ENCODE results near the gene FOLR2.

DNA sequence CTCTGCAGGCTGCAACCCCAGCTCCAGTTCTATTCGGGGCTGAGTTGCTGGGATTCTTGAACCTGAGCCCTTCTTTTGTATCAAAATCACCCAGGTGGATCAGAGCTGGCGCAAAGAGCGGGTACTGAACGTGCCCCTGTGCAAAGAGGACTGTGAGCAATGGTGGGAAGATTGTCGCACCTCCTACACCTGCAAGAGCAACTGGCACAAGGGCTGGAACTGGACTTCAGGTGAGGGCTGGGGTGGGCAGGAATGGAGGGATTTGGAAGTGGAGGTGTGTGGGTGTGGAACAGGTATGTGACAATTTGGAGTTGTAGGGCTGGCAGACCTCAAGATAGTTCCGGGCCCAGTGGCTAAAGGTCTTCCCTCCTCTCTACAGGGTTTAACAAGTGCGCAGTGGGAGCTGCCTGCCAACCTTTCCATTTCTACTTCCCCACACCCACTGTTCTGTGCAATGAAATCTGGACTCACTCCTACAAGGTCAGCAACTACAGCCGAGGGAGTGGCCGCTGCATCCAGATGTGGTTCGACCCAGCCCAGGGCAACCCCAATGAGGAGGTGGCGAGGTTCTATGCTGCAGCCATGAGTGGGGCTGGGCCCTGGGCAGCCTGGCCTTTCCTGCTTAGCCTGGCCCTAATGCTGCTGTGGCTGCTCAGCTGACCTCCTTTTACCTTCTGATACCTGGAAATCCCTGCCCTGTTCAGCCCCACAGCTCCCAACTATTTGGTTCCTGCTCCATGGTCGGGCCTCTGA, 20.9 kb upstream of the FOLR2 start:
- TF ChIP-seq, protein P1, sequence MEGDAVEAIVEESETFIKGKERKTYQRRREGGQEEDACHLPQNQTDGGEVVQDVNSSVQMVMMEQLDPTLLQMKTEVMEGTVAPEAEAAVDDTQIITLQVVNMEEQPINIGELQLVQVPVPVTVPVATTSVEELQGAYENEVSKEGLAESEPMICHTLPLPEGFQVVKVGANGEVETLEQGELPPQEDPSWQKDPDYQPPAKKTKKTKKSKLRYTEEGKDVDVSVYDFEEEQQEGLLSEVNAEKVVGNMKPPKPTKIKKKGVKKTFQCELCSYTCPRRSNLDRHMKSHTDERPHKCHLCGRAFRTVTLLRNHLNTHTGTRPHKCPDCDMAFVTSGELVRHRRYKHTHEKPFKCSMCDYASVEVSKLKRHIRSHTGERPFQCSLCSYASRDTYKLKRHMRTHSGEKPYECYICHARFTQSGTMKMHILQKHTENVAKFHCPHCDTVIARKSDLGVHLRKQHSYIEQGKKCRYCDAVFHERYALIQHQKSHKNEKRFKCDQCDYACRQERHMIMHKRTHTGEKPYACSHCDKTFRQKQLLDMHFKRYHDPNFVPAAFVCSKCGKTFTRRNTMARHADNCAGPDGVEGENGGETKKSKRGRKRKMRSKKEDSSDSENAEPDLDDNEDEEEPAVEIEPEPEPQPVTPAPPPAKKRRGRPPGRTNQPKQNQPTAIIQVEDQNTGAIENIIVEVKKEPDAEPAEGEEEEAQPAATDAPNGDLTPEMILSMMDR (IDR thresholded peaks at IDR 0.05), result no peak
- TF ChIP-seq POLR2A (IDR thresholded peaks at IDR 0.05), result no peak

Data from thyroid gland (tissue), 4 donors.